GM12801 (cell line): ENCODE results near the gene PRDX5.

Experiments used
- CTCF ChIP-seq: IDR thresholded peaks from one replicate; pipeline ENCODE4 v1.5.1; 2011; ENCODE audit warnings: control low read depth; ENCODE audit not compliant: insufficient read length; ENCODE audit errors: extremely low read depth

The PRDX5 gene

GRCh38 chr11:64358536-64358906 is 40.6 kb downstream of the PRDX5 start:
- TF ChIP-seq CTCF: no peak

GRCh38 chr11:64358907-64359711 is 41.2 kb downstream of the PRDX5 start, which contains the start of gene RPS6KA4:
RPS6KA4 (plus strand) TSS chr11:64359162; CDS start chr11:64359236, 74 bp downstream.
- TF ChIP-seq CTCF: no peak

GRCh38 chr11:64359712-64360445 is 42.0 kb downstream of the PRDX5 start:
- TF ChIP-seq CTCF: no peak

- no peak for TF ChIP-seq CTCF
These were observed 42.6 kb downstream of the PRDX5 start for GRCh38 chr11:64360448-64360921.

GRCh38 chr11:64361659-64362058 is 43.7 kb downstream of the PRDX5 start:
- no peak for TF ChIP-seq CTCF

- TF ChIP-seq CTCF: no peak
These were observed 44.4 kb downstream of the PRDX5 start for GRCh38 chr11:64362339-64362738.

GRCh38 chr11:64364435-64364834 is 46.5 kb downstream of the PRDX5 start:
- TF ChIP-seq CTCF: no peak
